K562 (cell line): ENCODE results near the gene MSH2. TPM values are rescaled to one million over a fixed set of nuclear protein-coding genes. Genes with fewer than 3 reads are reported as not detected.

ENCODE experiments used
- CSDE1 ChIP-seq, 2 experiments: fragments of 450-650 bp; IDR thresholded peaks; 2 replicates each; pipeline ENCODE4 v1.6.1; 2016; ENCODE audit warnings: mild to moderate bottlenecking in 1 of 2
- ELF2 ChIP-seq: fragments of 250-450 bp; sonication (Bioruptor Pico); IDR thresholded peaks from 2 replicates; pipeline ENCODE4 v1.5.0; 2021; ENCODE audit warnings: mild to moderate bottlenecking
- ESRRB ChIP-seq: fragments of 250-450 bp; sonication (Bioruptor Pico); IDR thresholded peaks from 2 replicates; pipeline ENCODE4 v1.5.0; 2020; ENCODE audit warnings: mild to moderate bottlenecking, moderate library complexity, borderline replicate concordance
- ETS2 ChIP-seq: IDR thresholded peaks from 2 replicates; pipeline ENCODE4 v1.6.1; 2016; ENCODE audit warnings: borderline replicate concordance, missing genetic modification characterization, mild to moderate bottlenecking, moderate library complexity, missing compliant biosample characterization; ENCODE audit not compliant: poor library complexity, severe bottlenecking
- EWSR1 ChIP-seq: fragments of 450-650 bp; IDR thresholded peaks from 2 replicates; pipeline ENCODE4 v1.6.1; 2018; ENCODE audit warnings: borderline replicate concordance, mild to moderate bottlenecking, low read depth, moderate library complexity; ENCODE audit not compliant: partially characterized antibody
- GABPA ChIP-seq: fragments of 200-800 bp; sonication (Bioruptor generic); conservative IDR thresholded peaks from 2 replicates; pipeline ENCODE4 v1.6.1; 2016; ENCODE audit warnings: low read depth, missing genetic modification characterization, missing compliant biosample characterization
- KHSRP ChIP-seq: fragments of 450-650 bp; IDR thresholded peaks from 2 replicates; pipeline ENCODE4 v1.6.1; 2017
- MAZ ChIP-seq, 2 experiments: fragments of 450-650 bp in 1 of 2; sonication (generic) in 1 of 2; formaldehyde crosslinking; IDR thresholded peaks in 1 of 2; conservative IDR thresholded peaks in 1 of 2; 2 replicates each; pipeline versions ENCODE4 v1.4.0 to v1.5.0; 2020; ENCODE audit warnings: mild to moderate bottlenecking in 1 of 2, missing genetic modification reagents in 1 of 2
- MBD2 ChIP-seq: sonication (generic); IDR thresholded peaks from 2 replicates; pipeline ENCODE4 v1.6.1; 2016; ENCODE audit warnings: low read depth, borderline replicate concordance
- NR2C1 ChIP-seq, 2 experiments: fragments of 450-650 bp; IDR thresholded peaks; 2 replicates each; pipeline ENCODE4 v1.6.1; 2017; ENCODE audit warnings: mild to moderate bottlenecking in 2 of 2, antibody characterized with exemption in 1 of 2, inconsistent platforms in 1 of 2, missing compliant biosample characterization in 1 of 2, missing genetic modification characterization in 1 of 2
- PPARD ChIP-seq: fragments of 250-450 bp; sonication (Bioruptor Pico); IDR thresholded peaks from 2 replicates; pipeline ENCODE4 v1.8.0; 2022; ENCODE audit warnings: inconsistent platforms, mild to moderate bottlenecking, moderate library complexity
- SAFB ChIP-seq: fragments of 200-400 bp; formaldehyde crosslinking; IDR thresholded peaks from 2 replicates; pipeline ENCODE4 v1.6.1; 2017; ENCODE audit warnings: low read depth, low read length, borderline replicate concordance
- SIN3B ChIP-seq: fragments of 450-650 bp; IDR thresholded peaks from 2 replicates; pipeline ENCODE4 v1.6.1; 2017; ENCODE audit warnings: low read depth, mild to moderate bottlenecking, moderate library complexity
- TOE1 ChIP-seq, 2 experiments: fragments of 450-650 bp in 1 of 2; sonication (generic) in 1 of 2; formaldehyde crosslinking in 1 of 2; IDR thresholded peaks; 2 replicates each; pipeline versions ENCODE4 v1.7.1 to v1.8.0; 2016 to 2022; ENCODE audit warnings: borderline replicate concordance in 2 of 2, mild to moderate bottlenecking in 2 of 2, antibody characterized with exemption in 1 of 2, inconsistent platforms in 1 of 2, low read depth in 1 of 2, missing genetic modification reagents in 1 of 2, moderate library complexity in 1 of 2
- XRCC4 ChIP-seq: IDR thresholded peaks from one replicate; pipeline ENCODE4 v1.6.1; 2011; ENCODE audit not compliant: insufficient read depth, insufficient read length; ENCODE audit errors: extremely low read depth
- ZNF24 ChIP-seq: fragments of 450-650 bp; IDR thresholded peaks from 2 replicates; pipeline ENCODE4 v1.6.1; 2016
- ZNF707 ChIP-seq: fragments of 250-450 bp; sonication (Bioruptor Pico); conservative IDR thresholded peaks from 2 replicates; pipeline ENCODE4 v1.8.0; 2022; ENCODE audit warnings: inconsistent platforms, mild to moderate bottlenecking, moderate library complexity
- polyA plus RNA-seq, 8 experiments: library from polyadenylated mRNA; depleted of rRNA in 4 of 8; stranded (reverse) in 5 of 8; unstranded in 3 of 8; fragments of >200 nt; fragmentation: Nextera tagmentation in 2 of 8; fragmentation: Illumina TruSeq in 1 of 8; extraction: Ambion mirVana in 2 of 8; extraction: Trizol in 1 of 8; gene quantifications; 2 replicates each; pipeline versions ENCODE4 v1.2.1 to v1.2.3, GENCODE V29; 2011 to 2014; ENCODE audit warnings: inconsistent platforms in 1 of 8, missing spikeins in 1 of 8
- total RNA-seq, 7 experiments: library from RNA; depleted of rRNA in 6 of 7; stranded (reverse); fragments of >200 nt in 6 of 7; fragmentation: Illumina TruSeq in 2 of 7; extraction: Trizol in 2 of 7; gene quantifications; 2 replicates each; pipeline versions ENCODE4 v1.2.1 to v1.2.3, GENCODE V29; 2011 to 2021; ENCODE audit warnings: low replicate concordance in 1 of 7
- TF ChIP-seq, protein P1 (sequence below): fragments of 450-650 bp; IDR thresholded peaks from 2 replicates; pipeline ENCODE4 v1.6.1; 2016; ENCODE audit warnings: missing biosample characterization, missing genetic modification characterization
- TF ChIP-seq, protein P2 (sequence below): fragments of 450-650 bp; IDR thresholded peaks from 2 replicates; pipeline ENCODE4 v1.6.1; 2016
- TF ChIP-seq, protein P3 (sequence below): fragments of 450-650 bp; IDR thresholded peaks from 2 replicates; pipeline ENCODE4 v1.6.1; 2016; ENCODE audit warnings: low read depth, mild to moderate bottlenecking, moderate library complexity
- TF ChIP-seq, protein P4 (sequence below): fragments of 250-450 bp; sonication (Bioruptor Pico); IDR thresholded peaks from 2 replicates; pipeline ENCODE4 v1.8.0; 2021; ENCODE audit warnings: moderate library complexity, mild to moderate bottlenecking, inconsistent platforms
- TF ChIP-seq, protein P5 (sequence below): fragments of 250-450 bp; sonication (Bioruptor Pico); IDR thresholded peaks from 2 replicates; pipeline ENCODE4 v1.5.0; 2021
- TF ChIP-seq, protein P6 (sequence below): fragments of 450-650 bp; IDR thresholded peaks from one replicate; pipeline ENCODE4 v1.6.1; 2018; ENCODE audit warnings: mild to moderate bottlenecking, moderate library complexity; ENCODE audit not compliant: partially characterized antibody

Gene MSH2
- total and polyA plus RNA-seq, 9 of the 15 experiments (the other 6 are each of a cell fraction or from before 2014, with no cell fraction given), result 51.8 to 139 (median 113) TPM

DNA sequence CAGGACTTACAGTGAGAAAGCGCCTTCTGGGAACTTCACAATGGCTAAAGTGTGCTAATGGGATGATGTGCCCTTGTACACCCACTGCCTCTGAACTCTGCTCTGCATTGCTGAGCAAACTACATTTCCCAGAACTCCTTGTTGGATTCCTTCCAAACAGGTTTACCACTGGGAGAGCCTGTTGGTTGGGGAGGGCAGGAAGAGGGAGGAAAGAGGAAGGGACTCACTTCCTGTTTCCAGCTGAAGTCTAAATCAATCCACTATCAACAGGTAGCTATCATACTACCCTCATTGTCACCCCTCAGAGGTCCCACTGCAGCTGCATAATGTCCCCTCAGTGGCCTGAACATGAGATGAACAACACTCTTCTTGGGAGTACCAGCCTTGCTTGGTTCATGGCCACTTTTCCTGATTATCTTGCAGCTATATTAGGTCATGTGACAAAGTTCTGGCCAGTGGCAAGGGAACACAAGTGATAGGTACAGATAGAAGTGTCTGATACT, 109.7 kb downstream of the MSH2 start (continued):
- TF ChIP-seq ETS2 (tag) (no peak), GABPA (tag) (peak; percentile 91), PPARD (no peak), KHSRP (no peak), EWSR1 (no peak), ZNF24 (no peak), XRCC4 (no peak), CSDE1 (IDR thresholded peaks at IDR 0.05) (no peak), MBD2 (no peak), NR2C1 (IDR thresholded peaks at IDR 0.05) (no peak), NR2C1 (tag; IDR thresholded peaks at IDR 0.05) (peak; percentile 66), TOE1 (IDR thresholded peaks at IDR 0.05; ENCODE audit: borderline replicate concordance) (peak; percentile 86; the same call in 1 of the 2 replicates), TOE1 (CRISPR knock-in tag; IDR thresholded peaks at IDR 0.05; ENCODE audit: borderline replicate concordance, low read depth) (no peak), MAZ (CRISPR knock-in tag; conservative IDR thresholded peaks at IDR 0.05 in 1 of 2, IDR thresholded peaks at IDR 0.05 in 1 of 2) (peak in 1 of 2 experiments; percentile 86; a peak in 3 of 4 replicates), SAFB (no peak), SIN3B (no peak), ELF2 (CRISPR knock-in tag) (no peak), ESRRB (CRISPR knock-in tag) (no peak), ZNF707 (CRISPR knock-in tag) (no peak)
- TF ChIP-seq, protein P1, sequence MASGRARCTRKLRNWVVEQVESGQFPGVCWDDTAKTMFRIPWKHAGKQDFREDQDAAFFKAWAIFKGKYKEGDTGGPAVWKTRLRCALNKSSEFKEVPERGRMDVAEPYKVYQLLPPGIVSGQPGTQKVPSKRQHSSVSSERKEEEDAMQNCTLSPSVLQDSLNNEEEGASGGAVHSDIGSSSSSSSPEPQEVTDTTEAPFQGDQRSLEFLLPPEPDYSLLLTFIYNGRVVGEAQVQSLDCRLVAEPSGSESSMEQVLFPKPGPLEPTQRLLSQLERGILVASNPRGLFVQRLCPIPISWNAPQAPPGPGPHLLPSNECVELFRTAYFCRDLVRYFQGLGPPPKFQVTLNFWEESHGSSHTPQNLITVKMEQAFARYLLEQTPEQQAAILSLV, result no peak
- TF ChIP-seq, protein P2, sequence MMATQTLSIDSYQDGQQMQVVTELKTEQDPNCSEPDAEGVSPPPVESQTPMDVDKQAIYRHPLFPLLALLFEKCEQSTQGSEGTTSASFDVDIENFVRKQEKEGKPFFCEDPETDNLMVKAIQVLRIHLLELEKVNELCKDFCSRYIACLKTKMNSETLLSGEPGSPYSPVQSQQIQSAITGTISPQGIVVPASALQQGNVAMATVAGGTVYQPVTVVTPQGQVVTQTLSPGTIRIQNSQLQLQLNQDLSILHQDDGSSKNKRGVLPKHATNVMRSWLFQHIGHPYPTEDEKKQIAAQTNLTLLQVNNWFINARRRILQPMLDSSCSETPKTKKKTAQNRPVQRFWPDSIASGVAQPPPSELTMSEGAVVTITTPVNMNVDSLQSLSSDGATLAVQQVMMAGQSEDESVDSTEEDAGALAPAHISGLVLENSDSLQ, result 0 out of 2 replicates have a peak, but pooled peaks have one; percentile 26
- TF ChIP-seq, protein P3, sequence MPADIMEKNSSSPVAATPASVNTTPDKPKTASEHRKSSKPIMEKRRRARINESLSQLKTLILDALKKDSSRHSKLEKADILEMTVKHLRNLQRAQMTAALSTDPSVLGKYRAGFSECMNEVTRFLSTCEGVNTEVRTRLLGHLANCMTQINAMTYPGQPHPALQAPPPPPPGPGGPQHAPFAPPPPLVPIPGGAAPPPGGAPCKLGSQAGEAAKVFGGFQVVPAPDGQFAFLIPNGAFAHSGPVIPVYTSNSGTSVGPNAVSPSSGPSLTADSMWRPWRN, result no peak
- TF ChIP-seq, protein P4, sequence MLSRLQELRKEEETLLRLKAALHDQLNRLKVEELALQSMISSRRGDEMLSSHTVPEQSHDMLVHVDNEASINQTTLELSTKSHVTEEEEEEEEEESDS (CRISPR knock-in tag), result no peak
- TF ChIP-seq, protein P5, sequence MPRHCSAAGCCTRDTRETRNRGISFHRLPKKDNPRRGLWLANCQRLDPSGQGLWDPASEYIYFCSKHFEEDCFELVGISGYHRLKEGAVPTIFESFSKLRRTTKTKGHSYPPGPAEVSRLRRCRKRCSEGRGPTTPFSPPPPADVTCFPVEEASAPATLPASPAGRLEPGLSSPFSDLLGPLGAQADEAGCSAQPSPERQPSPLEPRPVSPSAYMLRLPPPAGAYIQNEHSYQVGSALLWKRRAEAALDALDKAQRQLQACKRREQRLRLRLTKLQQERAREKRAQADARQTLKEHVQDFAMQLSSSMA, result no peak
- TF ChIP-seq, protein P6, sequence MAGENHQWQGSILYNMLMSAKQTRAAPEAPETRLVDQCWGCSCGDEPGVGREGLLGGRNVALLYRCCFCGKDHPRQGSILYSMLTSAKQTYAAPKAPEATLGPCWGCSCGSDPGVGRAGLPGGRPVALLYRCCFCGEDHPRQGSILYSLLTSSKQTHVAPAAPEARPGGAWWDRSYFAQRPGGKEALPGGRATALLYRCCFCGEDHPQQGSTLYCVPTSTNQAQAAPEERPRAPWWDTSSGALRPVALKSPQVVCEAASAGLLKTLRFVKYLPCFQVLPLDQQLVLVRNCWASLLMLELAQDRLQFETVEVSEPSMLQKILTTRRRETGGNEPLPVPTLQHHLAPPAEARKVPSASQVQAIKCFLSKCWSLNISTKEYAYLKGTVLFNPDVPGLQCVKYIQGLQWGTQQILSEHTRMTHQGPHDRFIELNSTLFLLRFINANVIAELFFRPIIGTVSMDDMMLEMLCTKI, result no peak
